GM21526 (cell line): Measurements from ENCODE around the gene DHX58.

ENCODE experiments used
- ATAC-seq: cut with Tn5 transposase; IDR thresholded peaks from one replicate; pipeline ENCODE4 v1.9.1; 2021; ENCODE audit warnings: moderate library complexity; ENCODE audit not compliant: unreplicated experiment, low FRiP score

DHX58 gene

GRCh38 chr17:42056635-42057034, 55.9 kb downstream of the DHX58 start:
- ATAC-seq = no peak

DNA sequence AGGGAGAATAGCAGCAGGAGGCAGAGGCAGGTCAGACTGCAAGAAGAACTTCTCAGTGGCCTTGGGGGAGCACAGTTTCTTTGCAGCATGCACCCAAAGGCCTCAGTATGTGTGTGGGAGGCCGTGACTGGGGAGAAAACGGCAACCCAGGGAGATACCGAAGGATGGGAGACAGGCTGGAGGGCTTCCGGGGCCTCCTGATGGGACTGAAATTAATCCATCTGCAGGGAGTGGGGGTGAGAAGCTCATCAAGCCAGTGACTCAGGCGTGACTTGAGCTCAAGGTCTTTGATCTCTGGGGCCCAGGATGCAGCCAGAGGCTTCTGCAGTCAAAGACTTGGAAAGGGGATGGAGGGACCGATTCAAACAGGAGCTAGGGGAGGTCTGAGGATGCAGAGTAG, 57.0 kb downstream of the DHX58 start:
- no peak for ATAC-seq

- no peak for ATAC-seq
These were observed 57.5 kb downstream of the DHX58 start for GRCh38 chr17:42055027-42055426.

- ATAC-seq = no peak
These were observed 58.6 kb downstream of the DHX58 start for GRCh38 chr17:42053731-42054500.

GRCh38 chr17:42052346-42052877, 60.1 kb downstream of the DHX58 start:
- no peak for ATAC-seq

- no peak for ATAC-seq
These were observed 60.9 kb downstream of the DHX58 start for GRCh38 chr17:42051645-42052044.
